ENCODE results near the gene ABCA7.

- TF ChIP-seq, protein P1, sequence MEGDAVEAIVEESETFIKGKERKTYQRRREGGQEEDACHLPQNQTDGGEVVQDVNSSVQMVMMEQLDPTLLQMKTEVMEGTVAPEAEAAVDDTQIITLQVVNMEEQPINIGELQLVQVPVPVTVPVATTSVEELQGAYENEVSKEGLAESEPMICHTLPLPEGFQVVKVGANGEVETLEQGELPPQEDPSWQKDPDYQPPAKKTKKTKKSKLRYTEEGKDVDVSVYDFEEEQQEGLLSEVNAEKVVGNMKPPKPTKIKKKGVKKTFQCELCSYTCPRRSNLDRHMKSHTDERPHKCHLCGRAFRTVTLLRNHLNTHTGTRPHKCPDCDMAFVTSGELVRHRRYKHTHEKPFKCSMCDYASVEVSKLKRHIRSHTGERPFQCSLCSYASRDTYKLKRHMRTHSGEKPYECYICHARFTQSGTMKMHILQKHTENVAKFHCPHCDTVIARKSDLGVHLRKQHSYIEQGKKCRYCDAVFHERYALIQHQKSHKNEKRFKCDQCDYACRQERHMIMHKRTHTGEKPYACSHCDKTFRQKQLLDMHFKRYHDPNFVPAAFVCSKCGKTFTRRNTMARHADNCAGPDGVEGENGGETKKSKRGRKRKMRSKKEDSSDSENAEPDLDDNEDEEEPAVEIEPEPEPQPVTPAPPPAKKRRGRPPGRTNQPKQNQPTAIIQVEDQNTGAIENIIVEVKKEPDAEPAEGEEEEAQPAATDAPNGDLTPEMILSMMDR (IDR thresholded peaks at IDR 0.05; ENCODE audit: insufficient read depth, low read length, poor library complexity, severe bottlenecking): no peak
- no peak for TF ChIP-seq EZH2phosphoT487 (conservative IDR thresholded peaks at IDR 0.05; ENCODE audit: low read length)
These were observed 71.1 kb downstream of the ABCA7 start for GRCh38 chr19:1110809-1111640.

Measured in SU-DHL-6 (cell line).